Skeletal muscle cell (primary cell): ENCODE results near the gene GPR137.
"Not testable (repeated sequence)": the region's sequence is repeated elsewhere in the genome, so short reads cannot be mapped to it uniquely, and the experiment has no call there.

ENCODE experiments used
- DNase-seq: peaks from one replicate; pipeline ENCODE4 v3.0.0-alpha.2; 2010; ENCODE audit warnings: low read depth
- H3K4me3 ChIP-seq: 2 replicates; pipeline ENCODE4 v1.5.1; 2011; ENCODE audit warnings: low read depth, mild to moderate bottlenecking, control low read depth, low read length, moderate library complexity

The GPR137 gene

GRCh38 chr11:64296830-64297698, 11.4 kb downstream of the GPR137 start:
- H3K4me3 ChIP-seq = no peak overlapping the region
- no peak for DNase-seq

GRCh38 chr11:64297699-64298358, 12.2 kb downstream of the GPR137 start:
- no peak overlapping the region for H3K4me3 ChIP-seq

GRCh38 chr11:64298966-64299846, 13.6 kb downstream of the GPR137 start:
- peak overlapping the region; percentile 24 for H3K4me3 ChIP-seq

More at GRCh38 chr11:64297699-64298358, 12.2 kb downstream of the GPR137 start:
- no peak for DNase-seq

GRCh38 chr11:64299847-64300648, 14.4 kb downstream of the GPR137 start, which contains the start of gene CATSPERZ:
CATSPERZ (plus strand) TSS chr11:64300358; CDS start chr11:64300411, 53 bp downstream.
- H3K4me3 ChIP-seq = peak within 1 kb of the TSS; percentile 24
- no peak for DNase-seq

More at GRCh38 chr11:64298966-64299846, 13.6 kb downstream of the GPR137 start:
- no peak for DNase-seq

- no peak overlapping the region for H3K4me3 ChIP-seq
- DNase-seq = no peak
These were observed 17.7 kb downstream of the GPR137 start for GRCh38 chr11:64303109-64304031.

- no peak for DNase-seq
- peak overlapping the region; percentile 74 for H3K4me3 ChIP-seq
These were observed 18.3 kb downstream of the GPR137 start for GRCh38 chr11:64304032-64304315.

GRCh38 chr11:64304316-64305072, 18.8 kb downstream of the GPR137 start:
- DNase-seq = peak; percentile 54
- H3K4me3 ChIP-seq = peak overlapping the region; percentile 74

GRCh38 chr11:64305075-64305690, 19.5 kb downstream of the GPR137 start, which contains the start of gene ESRRA:
ESRRA (plus strand) TSS chr11:64305524; CDS start chr11:64307180, 1,656 bp downstream.
- DNase-seq = peak; percentile 89
- H3K4me3 ChIP-seq = peak within 1 kb of the TSS; percentile 74

GRCh38 chr11:64305691-64306562, 20.3 kb downstream of the GPR137 start:
- DNase-seq = no peak
- peak overlapping the region; percentile 72 for H3K4me3 ChIP-seq

GRCh38 chr11:64306563-64306875, 20.9 kb downstream of the GPR137 start:
- no peak for DNase-seq
- H3K4me3 ChIP-seq = peak overlapping the region; percentile 72

GRCh38 chr11:64306876-64307622, 21.4 kb downstream of the GPR137 start:
- peak overlapping the region; percentile 72 for H3K4me3 ChIP-seq
- no peak for DNase-seq

GRCh38 chr11:64307795-64308194, 22.1 kb downstream of the GPR137 start:
- H3K4me3 ChIP-seq, DNase-seq: not testable (repeated sequence)

GRCh38 chr11:64312947-64313346, 27.3 kb downstream of the GPR137 start:
- DNase-seq = no peak
- H3K4me3 ChIP-seq = no peak overlapping the region

- no peak for DNase-seq
- no peak overlapping the region for H3K4me3 ChIP-seq
These were observed 28.0 kb downstream of the GPR137 start for GRCh38 chr11:64313491-64314145.
